Liver (tissue), 9 donors: Measurements from ENCODE around the gene LUC7L3. TPM values are rescaled to one million over a fixed set of nuclear protein-coding genes. Genes with fewer than 3 reads are reported as not detected.

ENCODE experiments used
- DNase-seq: peaks from one replicate; pipeline ENCODE4 v3.0.0-alpha.2; 2017; ENCODE audit warnings: low spot score
- H3K27ac ChIP-seq, 2 donors: one replicate each; pipeline ENCODE4 v1.7.0; 2013; ENCODE audit warnings: inconsistent platforms in 2 of 2, low read length in 2 of 2, control low read depth in 1 of 2, low read depth in 1 of 2, mild to moderate bottlenecking in 1 of 2
- H3K27me3 ChIP-seq, 4 donors: one replicate each; pipeline versions ENCODE4 v1.6.1 to v1.7.0; 2013; ENCODE audit warnings: low read length in 3 of 4, inconsistent platforms in 1 of 4, mild to moderate bottlenecking in 1 of 4, moderate library complexity in 1 of 4; ENCODE audit not compliant: control insufficient read depth in 4 of 4, insufficient read depth in 4 of 4
- H3K36me3 ChIP-seq, 4 donors: one replicate each; pipeline versions ENCODE4 v1.6.1 to v1.7.0; 2013; ENCODE audit warnings: low read length in 3 of 4, mild to moderate bottlenecking in 3 of 4, low read depth in 1 of 4, moderate library complexity in 1 of 4; ENCODE audit not compliant: control insufficient read depth in 4 of 4, insufficient read depth in 3 of 4
- H3K4me1 ChIP-seq, 4 donors: one replicate each; pipeline versions ENCODE4 v1.6.1 to v1.7.0; 2013; ENCODE audit warnings: low read length in 3 of 4, mild to moderate bottlenecking in 3 of 4, moderate library complexity in 1 of 4; ENCODE audit not compliant: control insufficient read depth in 4 of 4, insufficient read depth in 4 of 4
- H3K4me3 ChIP-seq, 3 donors: one replicate each; pipeline versions ENCODE4 v1.6.1 to v1.7.0; 2013; ENCODE audit warnings: low read length in 3 of 3, control low read depth in 1 of 3, low read depth in 1 of 3, mild to moderate bottlenecking in 1 of 3
- H3K9ac ChIP-seq, 2 donors: one replicate each; pipeline ENCODE4 v1.7.0; 2013; ENCODE audit warnings: low read length in 2 of 2, mild to moderate bottlenecking in 2 of 2, moderate library complexity in 2 of 2, control low read depth in 1 of 2, low read depth in 1 of 2
- H3K9me3 ChIP-seq, 4 donors: one replicate each; pipeline versions ENCODE4 v1.6.1 to v1.7.0; 2013; ENCODE audit warnings: low read length in 3 of 4; ENCODE audit not compliant: control insufficient read depth in 4 of 4
- EGR1 ChIP-seq, 2 donors: IDR thresholded peaks; 2 replicates each; pipeline ENCODE4 v1.6.1; 2016 to 2018; ENCODE audit warnings: antibody characterized with exemption in 2 of 2, low read depth in 2 of 2
- FOXA1 ChIP-seq: IDR thresholded peaks from 2 replicates; pipeline ENCODE4 v1.6.1; 2016; ENCODE audit warnings: antibody characterized with exemption
- FOXA2 ChIP-seq: IDR thresholded peaks from 2 replicates; pipeline ENCODE4 v1.6.1; 2016; ENCODE audit warnings: antibody characterized with exemption
- HNF4A ChIP-seq, 2 donors: conservative IDR thresholded peaks; 2 replicates each; pipeline ENCODE4 v1.6.1; 2016; ENCODE audit warnings: antibody characterized with exemption in 2 of 2, mild to moderate bottlenecking in 2 of 2
- HNF4G ChIP-seq: IDR thresholded peaks from 2 replicates; pipeline ENCODE4 v1.6.1; 2016; ENCODE audit warnings: antibody characterized with exemption
- JUND ChIP-seq, 2 donors: IDR thresholded peaks; 2 replicates each; pipeline ENCODE4 v1.6.1; 2016; ENCODE audit warnings: antibody characterized with exemption in 2 of 2
- NR2F2 ChIP-seq: IDR thresholded peaks from 2 replicates; pipeline ENCODE4 v1.6.1; 2016; ENCODE audit warnings: antibody characterized with exemption
- RAD21 ChIP-seq, 2 donors: IDR thresholded peaks; 2 replicates each; pipeline ENCODE4 v1.6.1; 2016; ENCODE audit warnings: antibody characterized with exemption in 2 of 2, mild to moderate bottlenecking in 2 of 2
- RXRA ChIP-seq, 2 donors: IDR thresholded peaks; 2 replicates each; pipeline ENCODE4 v1.6.1; 2017 to 2018; ENCODE audit warnings: antibody characterized with exemption in 2 of 2, mild to moderate bottlenecking in 1 of 2
- SP1 ChIP-seq: IDR thresholded peaks from 2 replicates; pipeline ENCODE4 v1.6.1; 2018; ENCODE audit warnings: antibody characterized with exemption, mild to moderate bottlenecking
- TAF1 ChIP-seq: conservative IDR thresholded peaks from 2 replicates; pipeline ENCODE4 v1.6.1; 2016; ENCODE audit warnings: antibody characterized with exemption, mild to moderate bottlenecking
- YY1 ChIP-seq: IDR thresholded peaks from 2 replicates; pipeline ENCODE4 v1.6.1; 2016; ENCODE audit warnings: antibody characterized with exemption, mild to moderate bottlenecking
- WGBS: extraction: QIAGEN DNeasy Blood & Tissue Kit; methylation state at CpG from one replicate; pipeline ENCODE4 v1.1.7; 2013; 5-methylcytosine and 5-hydroxymethylcytosine counted together
- polyA plus RNA-seq, 2 donors: library from polyadenylated mRNA; stranded (reverse) in 1 of 2; unstranded in 1 of 2; fragments of 200-250 nt in 1 of 2; fragments of >200 nt in 1 of 2; fragmentation: Nextera tagmentation in 1 of 2; extraction: Ambion mirVana in 1 of 2; gene quantifications; one replicate each; pipeline versions ENCODE4 v1.2.1 to v1.2.3, GENCODE V29; 2013 to 2015
- total RNA-seq, 2 donors: library from RNA; depleted of rRNA; stranded (reverse); fragments of >200 nt; gene quantifications; one replicate each; pipeline ENCODE4 v1.2.3, GENCODE V29; 2014
- TF ChIP-seq, protein P1 (sequence below): IDR thresholded peaks from 2 replicates; pipeline ENCODE4 v1.6.1; 2016; ENCODE audit warnings: antibody characterized with exemption
- TF ChIP-seq, protein P2 (sequence below): IDR thresholded peaks from 2 replicates; pipeline ENCODE4 v1.6.1; 2016; ENCODE audit warnings: antibody characterized with exemption
- TF ChIP-seq, protein P3 (sequence below): fragments of 150-350 bp; IDR thresholded peaks from 2 replicates; pipeline ENCODE4 v1.5.1; 2017; ENCODE audit warnings: improper control_type of control experiment, low read depth, low read length; ENCODE audit not compliant: missing input control
- TF ChIP-seq, protein P4 (sequence below): IDR thresholded peaks from 2 replicates; pipeline ENCODE4 v1.6.1; 2016; ENCODE audit warnings: antibody characterized with exemption
- TF ChIP-seq, protein P5 (sequence below): IDR thresholded peaks from 2 replicates; pipeline ENCODE4 v1.6.1; 2016; ENCODE audit warnings: antibody characterized with exemption, mild to moderate bottlenecking
- donor health status: healthy.
- donor health status: healthy.
- donor health status: healthy.
- donor health status: healthy.
- donor health status: healthy.

The LUC7L3 gene
- total and polyA plus RNA-seq, 4 donors = 15.5 to 126 (median 26.2) TPM

DNA sequence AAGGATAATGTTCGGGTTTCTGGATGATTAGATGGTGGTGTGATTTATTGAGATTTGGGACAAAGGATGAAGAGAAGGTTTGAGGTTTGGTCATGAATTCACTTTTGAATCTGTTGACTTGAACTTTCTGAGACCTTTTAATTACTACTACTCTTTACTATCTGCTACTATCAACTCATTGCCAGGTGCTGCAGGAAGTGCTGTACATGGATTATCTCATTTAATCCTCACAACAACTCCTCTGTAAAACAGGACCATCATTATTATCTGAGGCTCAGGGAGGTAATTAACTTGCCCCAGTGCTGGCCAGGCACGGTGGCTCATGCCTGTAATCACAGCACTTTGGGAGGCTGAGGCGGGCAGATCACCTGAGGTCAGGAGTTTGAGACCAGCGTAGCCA is 8.8 kb upstream of the LUC7L3 start:
- no peak overlapping the region for H3K27ac ChIP-seq
- no peaks in the 10 kb centered on the region for H3K27me3 ChIP-seq
- no peaks in the 10 kb centered on the region for H3K9me3 ChIP-seq
- H3K4me1 ChIP-seq = peaks cover 0 to 24% (median 13%) of the 10 kb centered on the region in 4 donors
- DNase-seq = no peak
- no peak overlapping the region for H3K9ac ChIP-seq
- H3K36me3 ChIP-seq = no peaks in the 10 kb centered on the region
- H3K4me3 ChIP-seq = no peak overlapping the region
- TF ChIP-seq SP1 (no peak), HNF4G (no peak), TAF1 (no peak), FOXA2 (no peak), RXRA (IDR thresholded peaks at IDR 0.05) (no peak), FOXA1 (no peak), EGR1 (IDR thresholded peaks at IDR 0.05; ENCODE audit: low read depth in 2 of 2) (no peak), JUND (IDR thresholded peaks at IDR 0.05) (no peak), YY1 (no peak), NR2F2 (no peak), RAD21 (IDR thresholded peaks at IDR 0.05) (no peak), HNF4A (conservative IDR thresholded peaks at IDR 0.05) (no peak)
- TF ChIP-seq, protein P1, sequence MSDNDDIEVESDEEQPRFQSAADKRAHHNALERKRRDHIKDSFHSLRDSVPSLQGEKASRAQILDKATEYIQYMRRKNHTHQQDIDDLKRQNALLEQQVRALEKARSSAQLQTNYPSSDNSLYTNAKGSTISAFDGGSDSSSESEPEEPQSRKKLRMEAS = no peak
- TF ChIP-seq, protein P2, sequence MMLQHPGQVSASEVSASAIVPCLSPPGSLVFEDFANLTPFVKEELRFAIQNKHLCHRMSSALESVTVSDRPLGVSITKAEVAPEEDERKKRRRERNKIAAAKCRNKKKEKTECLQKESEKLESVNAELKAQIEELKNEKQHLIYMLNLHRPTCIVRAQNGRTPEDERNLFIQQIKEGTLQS = no peak
- TF ChIP-seq, protein P3, sequence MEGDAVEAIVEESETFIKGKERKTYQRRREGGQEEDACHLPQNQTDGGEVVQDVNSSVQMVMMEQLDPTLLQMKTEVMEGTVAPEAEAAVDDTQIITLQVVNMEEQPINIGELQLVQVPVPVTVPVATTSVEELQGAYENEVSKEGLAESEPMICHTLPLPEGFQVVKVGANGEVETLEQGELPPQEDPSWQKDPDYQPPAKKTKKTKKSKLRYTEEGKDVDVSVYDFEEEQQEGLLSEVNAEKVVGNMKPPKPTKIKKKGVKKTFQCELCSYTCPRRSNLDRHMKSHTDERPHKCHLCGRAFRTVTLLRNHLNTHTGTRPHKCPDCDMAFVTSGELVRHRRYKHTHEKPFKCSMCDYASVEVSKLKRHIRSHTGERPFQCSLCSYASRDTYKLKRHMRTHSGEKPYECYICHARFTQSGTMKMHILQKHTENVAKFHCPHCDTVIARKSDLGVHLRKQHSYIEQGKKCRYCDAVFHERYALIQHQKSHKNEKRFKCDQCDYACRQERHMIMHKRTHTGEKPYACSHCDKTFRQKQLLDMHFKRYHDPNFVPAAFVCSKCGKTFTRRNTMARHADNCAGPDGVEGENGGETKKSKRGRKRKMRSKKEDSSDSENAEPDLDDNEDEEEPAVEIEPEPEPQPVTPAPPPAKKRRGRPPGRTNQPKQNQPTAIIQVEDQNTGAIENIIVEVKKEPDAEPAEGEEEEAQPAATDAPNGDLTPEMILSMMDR = no peak
- TF ChIP-seq, protein P4, sequence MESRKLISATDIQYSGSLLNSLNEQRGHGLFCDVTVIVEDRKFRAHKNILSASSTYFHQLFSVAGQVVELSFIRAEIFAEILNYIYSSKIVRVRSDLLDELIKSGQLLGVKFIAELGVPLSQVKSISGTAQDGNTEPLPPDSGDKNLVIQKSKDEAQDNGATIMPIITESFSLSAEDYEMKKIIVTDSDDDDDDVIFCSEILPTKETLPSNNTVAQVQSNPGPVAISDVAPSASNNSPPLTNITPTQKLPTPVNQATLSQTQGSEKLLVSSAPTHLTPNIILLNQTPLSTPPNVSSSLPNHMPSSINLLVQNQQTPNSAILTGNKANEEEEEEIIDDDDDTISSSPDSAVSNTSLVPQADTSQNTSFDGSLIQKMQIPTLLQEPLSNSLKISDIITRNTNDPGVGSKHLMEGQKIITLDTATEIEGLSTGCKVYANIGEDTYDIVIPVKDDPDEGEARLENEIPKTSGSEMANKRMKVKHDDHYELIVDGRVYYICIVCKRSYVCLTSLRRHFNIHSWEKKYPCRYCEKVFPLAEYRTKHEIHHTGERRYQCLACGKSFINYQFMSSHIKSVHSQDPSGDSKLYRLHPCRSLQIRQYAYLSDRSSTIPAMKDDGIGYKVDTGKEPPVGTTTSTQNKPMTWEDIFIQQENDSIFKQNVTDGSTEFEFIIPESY = no peak
- TF ChIP-seq, protein P5, sequence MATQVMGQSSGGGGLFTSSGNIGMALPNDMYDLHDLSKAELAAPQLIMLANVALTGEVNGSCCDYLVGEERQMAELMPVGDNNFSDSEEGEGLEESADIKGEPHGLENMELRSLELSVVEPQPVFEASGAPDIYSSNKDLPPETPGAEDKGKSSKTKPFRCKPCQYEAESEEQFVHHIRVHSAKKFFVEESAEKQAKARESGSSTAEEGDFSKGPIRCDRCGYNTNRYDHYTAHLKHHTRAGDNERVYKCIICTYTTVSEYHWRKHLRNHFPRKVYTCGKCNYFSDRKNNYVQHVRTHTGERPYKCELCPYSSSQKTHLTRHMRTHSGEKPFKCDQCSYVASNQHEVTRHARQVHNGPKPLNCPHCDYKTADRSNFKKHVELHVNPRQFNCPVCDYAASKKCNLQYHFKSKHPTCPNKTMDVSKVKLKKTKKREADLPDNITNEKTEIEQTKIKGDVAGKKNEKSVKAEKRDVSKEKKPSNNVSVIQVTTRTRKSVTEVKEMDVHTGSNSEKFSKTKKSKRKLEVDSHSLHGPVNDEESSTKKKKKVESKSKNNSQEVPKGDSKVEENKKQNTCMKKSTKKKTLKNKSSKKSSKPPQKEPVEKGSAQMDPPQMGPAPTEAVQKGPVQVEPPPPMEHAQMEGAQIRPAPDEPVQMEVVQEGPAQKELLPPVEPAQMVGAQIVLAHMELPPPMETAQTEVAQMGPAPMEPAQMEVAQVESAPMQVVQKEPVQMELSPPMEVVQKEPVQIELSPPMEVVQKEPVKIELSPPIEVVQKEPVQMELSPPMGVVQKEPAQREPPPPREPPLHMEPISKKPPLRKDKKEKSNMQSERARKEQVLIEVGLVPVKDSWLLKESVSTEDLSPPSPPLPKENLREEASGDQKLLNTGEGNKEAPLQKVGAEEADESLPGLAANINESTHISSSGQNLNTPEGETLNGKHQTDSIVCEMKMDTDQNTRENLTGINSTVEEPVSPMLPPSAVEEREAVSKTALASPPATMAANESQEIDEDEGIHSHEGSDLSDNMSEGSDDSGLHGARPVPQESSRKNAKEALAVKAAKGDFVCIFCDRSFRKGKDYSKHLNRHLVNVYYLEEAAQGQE = no peak
- WGBS = 89% methylated on average over 4 of the region's 4 CpGs

DNA sequence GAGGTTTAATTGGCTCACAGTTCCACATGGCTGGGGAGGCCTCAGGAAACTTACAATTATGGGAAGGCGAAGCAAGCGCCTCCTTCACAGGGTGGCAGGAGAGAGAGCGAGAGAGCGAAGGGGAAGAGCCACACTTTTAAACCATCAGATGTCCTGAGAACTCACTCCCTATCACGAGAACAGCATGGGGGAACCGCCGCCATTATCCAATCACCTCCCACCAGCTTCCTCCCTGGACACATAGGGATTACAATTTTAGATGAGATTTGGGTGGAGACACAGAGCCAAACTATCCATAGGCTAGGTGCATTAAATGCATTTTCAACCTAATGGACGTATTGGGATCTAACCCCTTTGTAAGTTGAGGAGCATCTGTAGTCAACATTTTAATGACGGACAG is 6.8 kb upstream of the LUC7L3 start:
- Histone ChIP-seq H3K36me3 (no peaks in the 10 kb centered on the region), H3K27ac (no peak overlapping the region), H3K27me3 (no peaks in the 10 kb centered on the region), H3K4me1 (peaks cover 0 to 23% (median 11%) of the 10 kb centered on the region in 4 donors), H3K4me3 (no peak overlapping the region), H3K9ac (no peak overlapping the region), H3K9me3 (no peaks in the 10 kb centered on the region)
- DNase-seq = no peak
- TF ChIP-seq NR2F2 (no peak), YY1 (no peak), HNF4A (conservative IDR thresholded peaks at IDR 0.05) (no peak), HNF4G (no peak), RXRA (IDR thresholded peaks at IDR 0.05) (no peak), TAF1 (no peak), FOXA1 (no peak)
- TF ChIP-seq, protein P2 = no peak
- TF ChIP-seq, protein P1 = no peak
- TF ChIP-seq, protein P3 = no peak
- TF ChIP-seq, protein P5 = no peak
- 94% methylated on average over 9 of the region's 9 CpGs for WGBS
